Endothelial cell of umbilical vein (primary cell): ENCODE data around the gene CRLF1.
"Not testable (repeated sequence)": the region's sequence is repeated elsewhere in the genome, so short reads cannot be mapped to it uniquely, and the experiment has no call there.

Experiments used
- GATA2 ChIP-seq: IDR thresholded peaks from 2 replicates; pipeline ENCODE4 v1.7.0; 2011; ENCODE audit warnings: low read depth, mild to moderate bottlenecking, moderate library complexity, mixed read lengths, low read length; ENCODE audit not compliant: insufficient read length, insufficient read depth
- TF ChIP-seq, protein P1 (sequence below), 2 donors: IDR thresholded peaks; 1 replicate in 1 of 2; 2 replicates in 1 of 2; pipeline ENCODE4 v1.5.1; 2011; ENCODE audit warnings: low read length in 2 of 2, mild to moderate bottlenecking in 2 of 2, moderate library complexity in 2 of 2, control low read depth in 1 of 2, inconsistent platforms in 1 of 2, low read depth in 1 of 2; ENCODE audit not compliant: insufficient read depth in 1 of 2; ENCODE audit errors: extremely low read depth in 1 of 2

DNA sequence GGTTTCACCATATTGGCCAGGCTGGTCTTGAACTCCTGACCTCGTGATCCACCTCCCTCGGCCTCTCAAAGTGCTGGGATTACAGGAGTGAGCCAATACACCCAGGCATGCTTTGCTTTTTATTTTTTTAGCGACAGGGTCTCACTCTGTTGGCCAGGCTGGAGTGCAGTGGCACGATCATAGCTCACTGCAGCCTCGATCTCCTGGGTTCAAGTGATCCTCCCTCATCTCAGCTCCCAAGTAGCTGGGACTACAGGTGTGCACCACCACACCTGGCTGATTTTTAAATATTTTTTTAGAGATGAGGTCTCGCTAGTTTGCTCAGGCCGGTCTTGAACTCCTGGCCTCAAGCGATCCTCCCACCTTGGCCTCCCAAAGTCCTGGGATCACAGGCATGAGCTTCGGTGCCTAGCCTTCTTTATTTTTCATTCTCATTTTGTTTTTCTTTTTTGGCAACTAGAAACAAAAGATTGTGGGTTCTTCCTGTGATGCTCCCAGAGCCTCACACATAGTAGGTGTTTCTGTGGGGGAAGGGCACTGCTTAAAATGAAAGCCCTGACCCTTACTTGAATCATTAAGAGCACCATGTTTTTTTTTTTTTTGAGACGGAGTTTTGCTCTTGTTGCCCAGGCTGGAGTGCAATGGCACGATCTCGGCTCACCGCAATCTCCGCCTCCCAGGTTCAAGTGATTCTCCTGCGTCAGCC is 5.8 kb downstream of the CRLF1 start:
- TF ChIP-seq, protein P1, sequence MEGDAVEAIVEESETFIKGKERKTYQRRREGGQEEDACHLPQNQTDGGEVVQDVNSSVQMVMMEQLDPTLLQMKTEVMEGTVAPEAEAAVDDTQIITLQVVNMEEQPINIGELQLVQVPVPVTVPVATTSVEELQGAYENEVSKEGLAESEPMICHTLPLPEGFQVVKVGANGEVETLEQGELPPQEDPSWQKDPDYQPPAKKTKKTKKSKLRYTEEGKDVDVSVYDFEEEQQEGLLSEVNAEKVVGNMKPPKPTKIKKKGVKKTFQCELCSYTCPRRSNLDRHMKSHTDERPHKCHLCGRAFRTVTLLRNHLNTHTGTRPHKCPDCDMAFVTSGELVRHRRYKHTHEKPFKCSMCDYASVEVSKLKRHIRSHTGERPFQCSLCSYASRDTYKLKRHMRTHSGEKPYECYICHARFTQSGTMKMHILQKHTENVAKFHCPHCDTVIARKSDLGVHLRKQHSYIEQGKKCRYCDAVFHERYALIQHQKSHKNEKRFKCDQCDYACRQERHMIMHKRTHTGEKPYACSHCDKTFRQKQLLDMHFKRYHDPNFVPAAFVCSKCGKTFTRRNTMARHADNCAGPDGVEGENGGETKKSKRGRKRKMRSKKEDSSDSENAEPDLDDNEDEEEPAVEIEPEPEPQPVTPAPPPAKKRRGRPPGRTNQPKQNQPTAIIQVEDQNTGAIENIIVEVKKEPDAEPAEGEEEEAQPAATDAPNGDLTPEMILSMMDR (IDR thresholded peaks at IDR 0.05; ENCODE audit: extremely low read depth in 1 of 2, insufficient read depth in 1 of 2, low read depth in 1 of 2, low read length in 2 of 2), result not testable (repeated sequence)
- TF ChIP-seq GATA2, result not testable (repeated sequence)
